Activated T-helper 1 cell treated with anti-CD3 and anti-CD28 coated beads, Interleukin-12 subunit alpha, Interleukin-12 subunit beta, Interleukin-2, Interleukin-4 antibody, amounts not matched to agents 30 ng/mL and 10 ng/mL and 1 ng/mL, durations not matched to agents 14 hours and 24 hours and 36 hours (primary cell): ENCODE data around the gene PDSS2. TPM values are rescaled to one million over a fixed set of nuclear protein-coding genes. Genes with fewer than 3 reads are reported as not detected.

ENCODE experiments used
- DNase-seq: peaks from one replicate; pipeline ENCODE4 v3.0.0; 2021; ENCODE audit warnings: low spot score
- H3K27ac Mint-ChIP-seq: one replicate; pipeline ENCODE4 v1.8.0; 2021; ENCODE audit warnings: mild to moderate bottlenecking, mixed read lengths
- H3K27me3 Mint-ChIP-seq: one replicate; pipeline ENCODE4 v1.8.0; 2022; ENCODE audit warnings: mild to moderate bottlenecking, moderate library complexity, mixed read lengths; ENCODE audit not compliant: insufficient read depth
- H3K36me3 Mint-ChIP-seq: one replicate; pipeline ENCODE4 v1.8.0; 2021; ENCODE audit warnings: low read depth, mixed read lengths
- H3K4me1 Mint-ChIP-seq: one replicate; pipeline ENCODE4 v1.8.0; 2021; ENCODE audit warnings: low read depth, mixed read lengths
- H3K4me3 Mint-ChIP-seq: one replicate; pipeline ENCODE4 v1.8.0; 2021; ENCODE audit warnings: mild to moderate bottlenecking, moderate library complexity, mixed read lengths
- H3K9me3 Mint-ChIP-seq: one replicate; pipeline ENCODE4 v1.8.0; 2021; ENCODE audit warnings: mixed read lengths
- intact Hi-C: fragments of 100-400 bp; cut with micrococcal nuclease; formaldehyde crosslinking; loops from one replicate; pipeline ENCODE4 v1.15.1; 2024
- total RNA-seq: library from RNA; stranded (reverse); gene quantifications from 2 replicates; pipeline ENCODE4 v1.2.3, GENCODE V29; 2022

The PDSS2 gene
- total RNA-seq, 1 donor from 2014 or later = 11.8 TPM

- intact Hi-C loops = loop anchor here (1.0 to 10.0 kb wide), 13 partner anchors 34 to 1639 kb away; partner anchors contain the start of genes ATG5, CEP57L1, MTRES1 and OSTM1
- Mint-ChIP-seq H3K36me3 (no peaks in the 10 kb centered on the region), H3K4me3 (peak overlapping the region; percentile 93), H3K4me1 (peaks cover 16% of the 10 kb centered on the region), H3K27ac (peak overlapping the region; percentile 91), H3K27me3 (no peaks in the 10 kb centered on the region), H3K9me3 (no peaks in the 10 kb centered on the region)
- no peak for DNase-seq
Observed at GRCh38 chr6:107458672-107459282, 587 bp downstream of the PDSS2 start.

GRCh38 chr6:107448776-107449175 lies 10.6 kb downstream of the PDSS2 start:
- intact Hi-C loops = no loop called here
- no peaks in the 10 kb centered on the region for H3K27me3 Mint-ChIP-seq
- peaks cover 19% of the 10 kb centered on the region for H3K36me3 Mint-ChIP-seq
- H3K4me3 Mint-ChIP-seq = no peak overlapping the region
- H3K27ac Mint-ChIP-seq = no peak overlapping the region
- no peaks in the 10 kb centered on the region for H3K4me1 Mint-ChIP-seq
- H3K9me3 Mint-ChIP-seq = peaks cover 47% of the 10 kb centered on the region
- no peak for DNase-seq

- Mint-ChIP-seq H3K4me1 (no peaks in the 10 kb centered on the region), H3K4me3 (no peak overlapping the region), H3K27me3 (no peaks in the 10 kb centered on the region), H3K9me3 (peaks cover 47% of the 10 kb centered on the region), H3K27ac (no peak overlapping the region), H3K36me3 (peaks cover 16% of the 10 kb centered on the region)
- no peak for DNase-seq
- intact Hi-C loops = no loop called here
Observed at GRCh38 chr6:107447663-107448216, 11.6 kb downstream of the PDSS2 start.

GRCh38 chr6:107444277-107444676 lies 15.1 kb downstream of the PDSS2 start:
- Mint-ChIP-seq H3K4me1 (no peaks in the 10 kb centered on the region), H3K27ac (no peak overlapping the region), H3K27me3 (no peaks in the 10 kb centered on the region), H3K4me3 (no peak overlapping the region), H3K36me3 (peaks cover 12% of the 10 kb centered on the region), H3K9me3 (peaks cover 31% of the 10 kb centered on the region)
- intact Hi-C loops = no loop called here
- DNase-seq = no peak

GRCh38 chr6:107443608-107444267 lies 15.6 kb downstream of the PDSS2 start:
- H3K36me3 Mint-ChIP-seq = peaks cover 11% of the 10 kb centered on the region
- H3K27ac Mint-ChIP-seq = no peak overlapping the region
- H3K4me1 Mint-ChIP-seq = no peaks in the 10 kb centered on the region
- H3K27me3 Mint-ChIP-seq = no peaks in the 10 kb centered on the region
- no peak overlapping the region for H3K4me3 Mint-ChIP-seq
- no peak for DNase-seq
- peaks cover 26% of the 10 kb centered on the region for H3K9me3 Mint-ChIP-seq
- intact Hi-C loops = no loop called here

GRCh38 chr6:107442938-107443607 lies 16.3 kb downstream of the PDSS2 start:
- no peak for DNase-seq
- no peaks in the 10 kb centered on the region for H3K4me1 Mint-ChIP-seq
- H3K27ac Mint-ChIP-seq = no peak overlapping the region
- H3K9me3 Mint-ChIP-seq = peaks cover 19% of the 10 kb centered on the region
- no peak overlapping the region for H3K4me3 Mint-ChIP-seq
- H3K36me3 Mint-ChIP-seq = peaks cover 6% of the 10 kb centered on the region
- intact Hi-C loops = no loop called here
- no peaks in the 10 kb centered on the region for H3K27me3 Mint-ChIP-seq

- Mint-ChIP-seq H3K9me3 (peaks cover 9% of the 10 kb centered on the region), H3K27ac (no peak overlapping the region), H3K4me3 (no peak overlapping the region), H3K36me3 (peaks cover 1% of the 10 kb centered on the region), H3K27me3 (no peaks in the 10 kb centered on the region), H3K4me1 (no peaks in the 10 kb centered on the region)
- DNase-seq = no peak
- intact Hi-C loops = no loop called here
Observed at GRCh38 chr6:107441682-107442081, 17.7 kb downstream of the PDSS2 start.

- DNase-seq = no peak
- Mint-ChIP-seq H3K27ac (no peak overlapping the region), H3K4me3 (no peak overlapping the region), H3K27me3 (no peaks in the 10 kb centered on the region), H3K36me3 (no peaks in the 10 kb centered on the region), H3K4me1 (no peaks in the 10 kb centered on the region), H3K9me3 (peaks cover 5% of the 10 kb centered on the region)
- intact Hi-C loops = no loop called here
Observed at GRCh38 chr6:107440936-107441335, 18.4 kb downstream of the PDSS2 start.

GRCh38 chr6:107439406-107439805 lies 20.0 kb downstream of the PDSS2 start:
- no peaks in the 10 kb centered on the region for H3K27me3 Mint-ChIP-seq
- H3K9me3 Mint-ChIP-seq = no peaks in the 10 kb centered on the region
- no peaks in the 10 kb centered on the region for H3K4me1 Mint-ChIP-seq
- DNase-seq = no peak
- intact Hi-C loops = no loop called here
- H3K4me3 Mint-ChIP-seq = no peak overlapping the region
- no peaks in the 10 kb centered on the region for H3K36me3 Mint-ChIP-seq
- H3K27ac Mint-ChIP-seq = no peak overlapping the region

GRCh38 chr6:107437691-107438090 lies 21.7 kb downstream of the PDSS2 start:
- H3K9me3 Mint-ChIP-seq = no peaks in the 10 kb centered on the region
- H3K27me3 Mint-ChIP-seq = no peaks in the 10 kb centered on the region
- H3K4me1 Mint-ChIP-seq = no peaks in the 10 kb centered on the region
- intact Hi-C loops = no loop called here
- H3K27ac Mint-ChIP-seq = no peak overlapping the region
- DNase-seq = no peak
- H3K36me3 Mint-ChIP-seq = peaks cover 5% of the 10 kb centered on the region
- H3K4me3 Mint-ChIP-seq = no peak overlapping the region

- no peak for DNase-seq
- peaks cover 5% of the 10 kb centered on the region for H3K36me3 Mint-ChIP-seq
- H3K4me3 Mint-ChIP-seq = no peak overlapping the region
- H3K9me3 Mint-ChIP-seq = no peaks in the 10 kb centered on the region
- intact Hi-C loops = no loop called here
- H3K4me1 Mint-ChIP-seq = no peaks in the 10 kb centered on the region
- H3K27ac Mint-ChIP-seq = no peak overlapping the region
- H3K27me3 Mint-ChIP-seq = no peaks in the 10 kb centered on the region
Observed at GRCh38 chr6:107436881-107437280, 22.5 kb downstream of the PDSS2 start.

- no peaks in the 10 kb centered on the region for H3K4me1 Mint-ChIP-seq
- intact Hi-C loops = no loop called here
- peaks cover 5% of the 10 kb centered on the region for H3K36me3 Mint-ChIP-seq
- no peak overlapping the region for H3K27ac Mint-ChIP-seq
- no peaks in the 10 kb centered on the region for H3K9me3 Mint-ChIP-seq
- H3K4me3 Mint-ChIP-seq = no peak overlapping the region
- DNase-seq = no peak
- H3K27me3 Mint-ChIP-seq = no peaks in the 10 kb centered on the region
Observed at GRCh38 chr6:107435798-107436197, 23.6 kb downstream of the PDSS2 start.

- Mint-ChIP-seq H3K27ac (no peak overlapping the region), H3K4me3 (no peak overlapping the region), H3K4me1 (no peaks in the 10 kb centered on the region), H3K27me3 (no peaks in the 10 kb centered on the region), H3K36me3 (peaks cover 5% of the 10 kb centered on the region), H3K9me3 (no peaks in the 10 kb centered on the region)
- intact Hi-C loops = no loop called here
- no peak for DNase-seq
Observed at GRCh38 chr6:107434812-107435211, 24.6 kb downstream of the PDSS2 start.
